H1 (cell line): ENCODE data around the gene CNTN5.

Source experiments
- BCL11A ChIP-seq, 2 experiments: IDR thresholded peaks; one replicate each; pipeline ENCODE4 v1.6.1; 2011; ENCODE audit warnings: low read depth in 2 of 2, low read length in 2 of 2, mild to moderate bottlenecking in 2 of 2
- CBX8 ChIP-seq: fragments of 300-800, 300-1000 bp; sonication (generic); IDR thresholded peaks from 2 replicates; pipeline ENCODE4 v1.7.1; 2016; ENCODE audit warnings: low read depth, low read length, borderline replicate concordance
- CHD2 ChIP-seq: IDR thresholded peaks from 2 replicates; pipeline ENCODE4 v1.6.1; 2012; ENCODE audit warnings: low read length, improper control_type of control experiment
- EGR1 ChIP-seq: IDR thresholded peaks from 2 replicates; pipeline ENCODE4 v1.6.1; 2011; ENCODE audit warnings: low read depth, low read length, borderline replicate concordance
- MAFK ChIP-seq: IDR thresholded peaks from 2 replicates; pipeline ENCODE4 v1.6.1; 2012; ENCODE audit warnings: low read depth, mild to moderate bottlenecking, improper control_type of control experiment, low read length
- NRF1 ChIP-seq: IDR thresholded peaks from 2 replicates; pipeline ENCODE4 v1.6.1; 2011; ENCODE audit warnings: mild to moderate bottlenecking, low read depth, low read length, improper control_type of control experiment
- POLR2AphosphoS5 ChIP-seq: IDR thresholded peaks from 2 replicates; pipeline ENCODE4 v1.6.1; 2011; ENCODE audit warnings: low read depth, low read length
- RNF2 ChIP-seq: fragments of 200-900, 300-1000 bp; sonication (generic); IDR thresholded peaks from 2 replicates; pipeline ENCODE4 v1.7.1; 2016; ENCODE audit warnings: borderline replicate concordance, low read depth, mild to moderate bottlenecking, antibody characterized with exemption, low read length; ENCODE audit not compliant: poor library complexity, severe bottlenecking; ENCODE audit errors: missing control alignments
- SP2 ChIP-seq: IDR thresholded peaks from 2 replicates; pipeline ENCODE4 v1.6.1; 2012; ENCODE audit warnings: mild to moderate bottlenecking, low read length, inconsistent platforms
- USF2 ChIP-seq: IDR thresholded peaks from 2 replicates; pipeline ENCODE4 v1.6.1; 2011; ENCODE audit warnings: low read length, improper control_type of control experiment
- ZNF274 ChIP-seq: IDR thresholded peaks from 2 replicates; pipeline ENCODE4 v1.7.0; 2012; ENCODE audit warnings: low read length, borderline replicate concordance; ENCODE audit errors: extremely low read depth
- TF ChIP-seq, protein P1 (sequence below), 3 experiments: IDR thresholded peaks; 1 replicate in 2 of 3; 2 replicates in 1 of 3; pipeline versions ENCODE4 v1.5.1 to v1.6.1; 2011; ENCODE audit warnings: low read length in 3 of 3, mild to moderate bottlenecking in 3 of 3, inconsistent platforms in 2 of 3, low read depth in 1 of 3, moderate library complexity in 1 of 3; ENCODE audit not compliant: insufficient read depth in 1 of 3; ENCODE audit errors: control extremely low read depth in 1 of 3

DNA sequence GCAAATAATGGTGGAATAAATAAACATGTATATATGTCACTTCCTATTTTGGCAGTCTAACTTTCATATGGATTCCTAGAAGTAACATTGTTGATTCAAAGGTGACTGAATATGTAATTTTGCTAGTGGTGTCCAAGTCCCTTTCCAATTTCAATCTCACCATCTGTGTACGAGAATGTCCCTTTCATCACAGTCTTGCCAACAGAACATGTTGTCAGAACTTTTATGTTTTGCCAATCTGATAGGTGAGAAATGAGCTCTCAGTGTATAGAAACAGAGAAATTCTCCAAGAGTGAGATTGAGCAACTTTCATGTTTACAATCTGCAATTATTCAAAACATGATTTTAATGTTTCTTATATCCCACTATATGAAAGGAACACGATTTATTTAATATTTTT lies 167.5 kb downstream of the CNTN5 start:
- TF ChIP-seq, protein P1, sequence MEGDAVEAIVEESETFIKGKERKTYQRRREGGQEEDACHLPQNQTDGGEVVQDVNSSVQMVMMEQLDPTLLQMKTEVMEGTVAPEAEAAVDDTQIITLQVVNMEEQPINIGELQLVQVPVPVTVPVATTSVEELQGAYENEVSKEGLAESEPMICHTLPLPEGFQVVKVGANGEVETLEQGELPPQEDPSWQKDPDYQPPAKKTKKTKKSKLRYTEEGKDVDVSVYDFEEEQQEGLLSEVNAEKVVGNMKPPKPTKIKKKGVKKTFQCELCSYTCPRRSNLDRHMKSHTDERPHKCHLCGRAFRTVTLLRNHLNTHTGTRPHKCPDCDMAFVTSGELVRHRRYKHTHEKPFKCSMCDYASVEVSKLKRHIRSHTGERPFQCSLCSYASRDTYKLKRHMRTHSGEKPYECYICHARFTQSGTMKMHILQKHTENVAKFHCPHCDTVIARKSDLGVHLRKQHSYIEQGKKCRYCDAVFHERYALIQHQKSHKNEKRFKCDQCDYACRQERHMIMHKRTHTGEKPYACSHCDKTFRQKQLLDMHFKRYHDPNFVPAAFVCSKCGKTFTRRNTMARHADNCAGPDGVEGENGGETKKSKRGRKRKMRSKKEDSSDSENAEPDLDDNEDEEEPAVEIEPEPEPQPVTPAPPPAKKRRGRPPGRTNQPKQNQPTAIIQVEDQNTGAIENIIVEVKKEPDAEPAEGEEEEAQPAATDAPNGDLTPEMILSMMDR (IDR thresholded peaks at IDR 0.05; ENCODE audit: control extremely low read depth in 1 of 3, insufficient read depth in 1 of 3, low read depth in 1 of 3, low read length in 3 of 3) = no peak
- TF ChIP-seq SP2 = no peak
- TF ChIP-seq USF2 = no peak
- no peak for TF ChIP-seq POLR2AphosphoS5
- no peak for TF ChIP-seq CHD2
- no peak for TF ChIP-seq CBX8
- TF ChIP-seq NRF1 = no peak
- TF ChIP-seq BCL11A (IDR thresholded peaks at IDR 0.05; ENCODE audit: low read depth in 2 of 2, low read length in 2 of 2) = no peak
- TF ChIP-seq RNF2 = no peak
- TF ChIP-seq ZNF274 = no peak
- no peak for TF ChIP-seq MAFK
- TF ChIP-seq EGR1 = no peak
